ENCODE measurements around the gene ZNF394. TPM values are rescaled to one million over a fixed set of nuclear protein-coding genes. Genes with fewer than 3 reads are reported as not detected.

Gene ZNF394
- total and polyA plus RNA-seq, 2 donors (not counting 3 experiments of a cell fraction or from before 2014, with no cell fraction given) = 8.6 to 22.8 TPM

- Histone ChIP-seq H4K20me1 (replicated peaks; ENCODE audit: control insufficient read depth, extremely low read depth, insufficient read depth, low read length) (no peaks in the 10 kb centered on the region), H3K4me2 (ENCODE audit: insufficient read depth, low read length) (no peak overlapping the region), H3K27me3 (ENCODE audit: control insufficient read depth in 2 of 2, insufficient read depth in 2 of 2, low read length in 2 of 2) (no peaks in the 10 kb centered on the region), H2AFZ (ENCODE audit: low read depth, low read length) (no peak overlapping the region), H3K9me1 (replicated peaks; ENCODE audit: control insufficient read depth, extremely low read depth, insufficient read depth, low read length) (no peaks in the 10 kb centered on the region), H3K27ac (ENCODE audit: insufficient read depth, low read depth, low read length) (no peak overlapping the region), H3K36me3 (ENCODE audit: control insufficient read depth in 2 of 2, extremely low read depth in 1 of 2, insufficient read depth in 2 of 2, low read length in 2 of 2) (peaks cover 12 to 16% of the 10 kb centered on the region in 2 experiments), H3K4me3 (replicated peaks in 1 of 3; ENCODE audit: insufficient read depth in 1 of 3, low read depth in 1 of 3, low read length in 3 of 3) (no peak overlapping the region), H3K9ac (replicated peaks; ENCODE audit: extremely low read depth, insufficient read depth, low read length) (no peak overlapping the region), H3K79me2 (ENCODE audit: control insufficient read depth, insufficient read depth, low read length) (no peaks in the 10 kb centered on the region), H3K4me1 (ENCODE audit: control insufficient read depth, extremely low read depth, insufficient read depth, low read length) (no peaks in the 10 kb centered on the region), H3K9me3 (replicated peaks; ENCODE audit: control insufficient read depth, insufficient read depth, low read length) (peaks cover 13% of the 10 kb centered on the region)
- no peak for TF ChIP-seq FOS (IDR thresholded peaks at IDR 0.05; ENCODE audit: borderline replicate concordance, insufficient read depth, low read length)
- DNase-seq (ENCODE audit: low read depth, low spot score) (no peak), FAIRE-seq (no peak)
- CTCF ChIA-PET = no interaction called here
- intact Hi-C loops (cut with micrococcal nuclease) (no loop called here), dilution Hi-C loops (cut with MboI; ENCODE audit: extremely low pct_ligation_motif_present, low sequenced_read_pairs) (no loop called here)
- BruUV-seq (replicated peaks) = no TSS peak
- POLR2A ChIA-PET = interaction anchor here (0.7 kb wide), 1 partner anchor 41 kb away, joined by 3 read pairs; no protein-coding TSS in a partner anchor
Measured at GRCh38 chr7:99535667-99536066, 35.6 kb upstream of the ZNF394 start.

- no peak overlapping the region for H3K4me3 ChIP-seq (replicated peaks in 1 of 3; ENCODE audit: insufficient read depth in 1 of 3, low read depth in 1 of 3, low read length in 3 of 3)
- ChIA-PET POLR2A (no interaction called here), CTCF (no interaction called here)
- H3K9me3 ChIP-seq (replicated peaks; ENCODE audit: control insufficient read depth, insufficient read depth, low read length) = peaks cover 15% of the 10 kb centered on the region
- TF ChIP-seq GATA2 (IDR thresholded peaks at IDR 0.05; ENCODE audit: insufficient read depth, insufficient read length, low read depth, low read length) (no peak), POLR2AphosphoS5 (IDR thresholded peaks at IDR 0.05; ENCODE audit: insufficient read depth, low read depth, low read length) (no peak), FOS (IDR thresholded peaks at IDR 0.05; ENCODE audit: borderline replicate concordance, insufficient read depth, low read length) (no peak), POLR2A (IDR thresholded peaks at IDR 0.05; ENCODE audit: low read depth, low read length) (no peak), JUN (IDR thresholded peaks at IDR 0.05; ENCODE audit: borderline replicate concordance, insufficient read depth, insufficient read length, low read depth) (no peak), CTCF (IDR thresholded peaks at IDR 0.05; ENCODE audit: extremely low read depth in 1 of 2, insufficient read depth in 1 of 2, low read depth in 1 of 2, low read length in 2 of 2) (no peak), MYC (IDR thresholded peaks at IDR 0.05; ENCODE audit: low read depth, low read length) (no peak), EZH2 (IDR thresholded peaks at IDR 0.05; ENCODE audit: borderline replicate concordance, low read depth, low read length, severe bottlenecking) (no peak), MAX (IDR thresholded peaks at IDR 0.05; ENCODE audit: insufficient read depth, insufficient read length) (no peak)
- no peak overlapping the region for H3K27ac ChIP-seq (ENCODE audit: insufficient read depth, low read depth, low read length)
- no peak overlapping the region for H3K4me2 ChIP-seq (ENCODE audit: insufficient read depth, low read length)
- no peaks in the 10 kb centered on the region for H3K4me1 ChIP-seq (ENCODE audit: control insufficient read depth, extremely low read depth, insufficient read depth, low read length)
- no peaks in the 10 kb centered on the region for H3K27me3 ChIP-seq (ENCODE audit: control insufficient read depth in 2 of 2, insufficient read depth in 2 of 2, low read length in 2 of 2)
- H3K79me2 ChIP-seq (ENCODE audit: control insufficient read depth, insufficient read depth, low read length) = no peaks in the 10 kb centered on the region
- H3K9me1 ChIP-seq (replicated peaks; ENCODE audit: control insufficient read depth, extremely low read depth, insufficient read depth, low read length) = no peaks in the 10 kb centered on the region
- no peak for FAIRE-seq
- H4K20me1 ChIP-seq (replicated peaks; ENCODE audit: control insufficient read depth, extremely low read depth, insufficient read depth, low read length) = no peaks in the 10 kb centered on the region
- BruUV-seq (replicated peaks) = no TSS peak
- no peak overlapping the region for H3K9ac ChIP-seq (replicated peaks; ENCODE audit: extremely low read depth, insufficient read depth, low read length)
- H3K36me3 ChIP-seq (ENCODE audit: control insufficient read depth in 2 of 2, extremely low read depth in 1 of 2, insufficient read depth in 2 of 2, low read length in 2 of 2) = peaks cover 14 to 18% of the 10 kb centered on the region in 2 experiments
- no peak overlapping the region for H2AFZ ChIP-seq (ENCODE audit: low read depth, low read length)
- DNase-seq (ENCODE audit: low read depth, low spot score) = no peak
- intact Hi-C loops (cut with micrococcal nuclease) = no loop called here
- dilution Hi-C loops (cut with MboI; ENCODE audit: extremely low pct_ligation_motif_present, low sequenced_read_pairs) = no loop called here
Measured at GRCh38 chr7:99531354-99531765, 31.3 kb upstream of the ZNF394 start.
